Left forelimb (tissue), 1 donor: Measurements from ENCODE around the gene CHRDL2.
"Not testable (repeated sequence)": the region's sequence is repeated elsewhere in the genome, so short reads cannot be mapped to it uniquely, and the experiment has no call there.

Source experiments
- DNase-seq: peaks from one replicate; pipeline ENCODE4 v3.0.0-alpha.2; 2018; ENCODE audit warnings: low spot score

The CHRDL2 gene

GRCh38 chr11:74731301-74732094, at the start of gene CHRDL2:
Gene CHRDL2, minus strand, starts transcription at chr11:74731426. Its CDS starts 538 bp downstream, at chr11:74730888.
- peak; percentile 64 for DNase-seq

GRCh38 chr11:74780248-74781005, 49.2 kb upstream of the CHRDL2 start:
- DNase-seq: no peak

- DNase-seq: no peak
Observed at GRCh38 chr11:74778581-74778980, 47.4 kb upstream of the CHRDL2 start.

GRCh38 chr11:74777877-74778276, 46.7 kb upstream of the CHRDL2 start:
- DNase-seq: no peak

- no peak for DNase-seq
Observed at GRCh38 chr11:74777038-74777437, 45.8 kb upstream of the CHRDL2 start.

- DNase-seq: no peak
Observed at GRCh38 chr11:74776546-74776945, 45.3 kb upstream of the CHRDL2 start.

- no peak for DNase-seq
Observed at GRCh38 chr11:74775762-74776161, 44.5 kb upstream of the CHRDL2 start.

- no peak for DNase-seq
Observed at GRCh38 chr11:74773476-74773875, 42.2 kb upstream of the CHRDL2 start.

GRCh38 chr11:74771139-74771538, 39.9 kb upstream of the CHRDL2 start:
- DNase-seq: no peak

- DNase-seq: no peak
Observed at GRCh38 chr11:74770456-74770855, 39.2 kb upstream of the CHRDL2 start.

- no peak for DNase-seq
Observed at GRCh38 chr11:74769055-74769707, 38.0 kb upstream of the CHRDL2 start.

- not testable (repeated sequence) for DNase-seq
Observed at GRCh38 chr11:74768172-74768651, 37.0 kb upstream of the CHRDL2 start.

GRCh38 chr11:74766905-74767304, 35.7 kb upstream of the CHRDL2 start:
- DNase-seq: no peak

- DNase-seq: no peak
Observed at GRCh38 chr11:74756571-74756970, 25.3 kb upstream of the CHRDL2 start.

- no peak for DNase-seq
Observed at GRCh38 chr11:74755395-74755995, 24.3 kb upstream of the CHRDL2 start.

- DNase-seq: no peak
Observed at GRCh38 chr11:74754507-74755252, 23.5 kb upstream of the CHRDL2 start.

- DNase-seq: no peak
Observed at GRCh38 chr11:74751303-74751702, 20.1 kb upstream of the CHRDL2 start.

- DNase-seq: not testable (repeated sequence)
Observed at GRCh38 chr11:74750598-74750997, 19.4 kb upstream of the CHRDL2 start.

GRCh38 chr11:74749965-74750296, 18.7 kb upstream of the CHRDL2 start:
- DNase-seq: peak; percentile 46

GRCh38 chr11:74749127-74749964, 18.1 kb upstream of the CHRDL2 start:
- DNase-seq: peak; percentile 76
